ENCODE measurements around the gene SH3TC1.

Gene SH3TC1

DNA sequence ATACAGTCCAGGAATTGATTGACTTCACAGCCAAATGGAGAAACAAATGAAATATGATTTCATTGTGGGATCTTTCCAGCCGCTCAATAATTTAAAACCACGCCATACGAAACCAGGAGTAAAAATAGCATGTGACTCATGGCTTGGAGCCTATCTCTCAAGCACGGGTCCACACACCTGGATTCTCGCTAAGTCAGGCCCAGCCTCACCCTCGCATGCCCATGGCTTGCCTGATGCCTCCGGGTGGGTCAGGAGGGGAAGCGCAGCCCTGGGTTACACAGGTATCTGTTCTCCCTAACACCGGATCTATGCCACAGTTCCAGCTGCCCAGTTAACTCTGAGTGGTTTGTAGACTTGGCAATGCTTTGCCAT lies 34.9 kb upstream of the SH3TC1 start:
- DNase-seq (ENCODE audit: low read depth), result no peak

DNA sequence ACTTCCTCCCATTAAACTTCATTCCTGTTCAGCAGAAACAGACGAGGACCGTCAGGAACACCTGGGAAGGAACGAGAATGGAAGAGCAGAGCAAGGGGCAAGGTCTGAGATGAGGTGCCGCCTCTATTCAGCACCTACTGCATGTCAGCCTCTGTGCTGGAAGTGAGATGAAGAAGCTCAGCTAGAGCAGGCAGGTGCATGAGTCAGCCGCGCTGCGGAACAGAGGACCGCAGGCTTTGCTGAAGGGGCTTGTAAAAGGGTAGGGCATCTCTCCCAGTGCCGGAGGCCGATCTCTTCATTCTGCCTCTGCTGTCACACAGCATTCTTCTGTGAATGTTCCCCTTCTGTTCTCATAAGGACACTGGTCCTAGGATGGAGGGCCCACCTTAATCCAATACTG lies 34.4 kb upstream of the SH3TC1 start:
- no peak for DNase-seq (ENCODE audit: low read depth)

DNA sequence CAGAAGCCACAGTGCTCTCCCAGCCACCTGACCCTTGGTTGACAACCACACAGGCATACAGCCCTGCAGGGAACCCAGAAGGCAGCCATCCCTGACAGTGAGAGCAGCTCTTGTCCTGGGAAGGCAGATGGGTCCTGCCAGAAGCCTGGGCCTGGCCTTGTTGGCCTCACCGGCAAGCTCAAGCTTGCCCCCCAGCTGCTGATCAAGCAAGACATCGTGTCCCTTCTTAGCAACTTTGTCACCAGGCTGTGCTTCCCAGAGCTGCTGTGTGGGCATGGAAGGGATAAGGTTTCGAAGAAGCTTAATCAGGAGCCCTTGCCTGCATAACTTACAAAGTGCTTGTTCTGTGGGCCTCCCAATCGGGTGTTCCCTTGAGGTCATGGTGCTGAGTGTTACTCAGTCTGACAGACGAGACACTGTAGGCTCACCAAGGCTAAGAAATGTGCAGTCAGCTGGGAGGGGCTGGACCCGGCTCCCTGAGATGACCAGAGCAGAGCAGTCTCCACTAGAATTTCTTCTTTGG lies 33.7 kb upstream of the SH3TC1 start:
- DNase-seq (ENCODE audit: low read depth), result no peak

DNA sequence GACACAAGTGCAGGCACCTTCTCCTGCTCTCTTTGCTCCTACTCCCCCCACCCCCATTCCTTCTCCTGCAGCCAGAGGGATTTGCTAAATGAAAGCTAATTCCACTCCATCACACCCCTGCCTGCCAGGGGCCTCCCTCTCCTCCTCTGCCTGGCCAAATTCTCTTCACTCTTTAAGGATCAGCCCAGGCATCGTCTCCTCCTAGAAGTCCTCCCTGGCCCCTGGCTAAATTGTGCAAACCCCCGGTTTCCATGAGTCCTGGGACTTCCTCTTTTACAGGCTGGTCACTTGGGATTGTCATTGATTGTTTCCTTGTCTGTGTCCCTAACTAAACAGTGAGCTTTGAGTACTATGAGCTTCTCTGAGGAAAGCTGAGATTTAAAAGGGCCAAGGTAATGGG lies 31.8 kb upstream of the SH3TC1 start:
- DNase-seq (ENCODE audit: low read depth), result no peak

DNA sequence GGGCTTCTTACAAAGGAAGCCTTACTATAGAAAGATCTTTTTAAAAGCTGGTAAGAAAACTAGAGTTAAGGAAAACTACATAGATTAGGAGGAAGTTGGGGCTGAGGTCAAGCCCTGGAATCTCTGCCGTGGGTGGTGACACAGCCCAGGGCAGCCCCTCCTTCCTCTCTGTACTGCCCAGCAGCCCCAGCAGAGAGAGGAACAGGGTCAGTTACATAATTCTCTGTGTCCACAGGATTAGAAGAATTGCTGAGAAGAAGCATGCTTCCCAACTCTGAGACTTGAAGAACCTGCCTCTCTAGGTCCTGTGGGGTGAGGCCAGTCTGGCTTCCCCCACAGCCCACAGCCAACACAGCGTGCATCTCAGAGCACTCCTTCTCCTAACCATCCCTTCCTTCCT lies 31.3 kb upstream of the SH3TC1 start:
- DNase-seq (ENCODE audit: low read depth), result peak; percentile 40

DNA sequence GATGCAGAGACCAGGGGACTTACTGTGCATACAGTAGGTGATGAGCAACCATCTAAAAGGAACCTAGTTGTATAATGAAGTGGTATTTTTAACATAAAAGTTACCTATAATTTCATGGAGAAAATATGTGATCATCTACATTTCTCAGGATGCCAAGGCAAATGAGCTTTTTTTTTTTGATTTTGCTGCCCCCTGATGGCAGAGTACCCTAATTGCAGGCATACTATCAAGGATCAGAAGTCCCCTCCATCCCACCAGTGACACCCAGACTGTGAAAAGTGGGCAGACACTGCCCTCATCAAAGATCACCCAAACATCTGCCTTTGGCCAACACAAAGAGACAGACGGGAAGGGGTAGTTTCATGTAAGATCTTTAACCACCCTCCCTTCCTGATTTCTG lies 30.9 kb upstream of the SH3TC1 start:
- DNase-seq (ENCODE audit: low read depth), result no peak

DNA sequence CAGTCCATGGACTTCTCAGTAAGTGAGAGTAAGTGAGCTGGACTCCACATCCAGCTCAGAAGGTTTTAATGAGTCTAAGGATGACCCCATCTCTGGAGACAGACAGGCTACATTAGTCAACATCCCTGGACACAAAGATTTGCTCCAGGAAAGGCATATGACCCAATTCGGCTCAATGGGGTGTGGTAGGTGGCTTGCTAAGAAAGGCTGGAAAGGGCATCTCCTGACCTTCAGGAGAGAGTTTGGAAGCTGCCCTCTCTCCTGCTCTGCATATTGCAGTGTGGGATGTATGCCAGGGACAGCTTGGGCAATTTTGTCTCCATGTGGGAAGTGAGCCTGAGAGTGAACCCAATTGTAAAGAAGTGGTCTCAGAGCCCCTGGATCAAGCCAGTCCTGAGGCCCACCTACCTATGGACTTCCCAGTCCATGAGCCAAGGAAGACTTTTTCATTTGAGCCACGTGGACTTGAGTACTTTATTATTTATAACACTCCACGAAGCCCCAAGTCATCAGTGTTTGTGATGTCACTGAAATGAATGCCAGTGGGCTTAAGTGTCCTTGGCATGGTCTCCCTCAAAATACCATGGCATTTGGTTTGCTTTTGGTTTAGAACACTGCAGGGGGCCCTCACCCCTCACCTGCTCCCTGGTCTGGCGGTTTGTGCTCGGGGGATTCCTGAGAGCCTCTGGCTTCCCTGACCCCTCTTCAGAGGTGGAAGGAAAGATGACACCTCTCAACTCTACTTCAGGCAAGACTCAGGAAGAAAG lies 30.1 kb upstream of the SH3TC1 start:
- DNase-seq (ENCODE audit: low read depth), result no peak

DNA sequence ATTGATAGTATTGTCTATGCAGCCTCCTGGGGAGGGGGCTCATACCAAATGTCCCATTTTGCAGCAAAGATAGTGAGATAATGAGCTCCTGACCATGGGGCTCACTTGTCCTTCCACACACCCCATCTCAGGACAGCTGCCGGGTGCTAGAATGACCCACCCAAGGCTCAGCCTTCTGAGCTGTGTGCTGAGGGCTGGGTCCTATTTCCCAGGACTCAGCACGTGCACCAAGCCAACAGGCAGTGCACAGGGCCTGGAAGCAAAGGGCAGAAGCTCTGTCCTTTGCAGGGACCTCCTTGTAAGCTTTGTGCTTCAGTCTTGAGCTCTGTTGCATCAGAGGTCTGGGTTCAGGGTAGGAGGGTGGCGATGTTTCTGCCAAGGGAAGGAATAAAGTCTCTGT lies 29.3 kb upstream of the SH3TC1 start:
- no peak for DNase-seq (ENCODE audit: low read depth)

DNA sequence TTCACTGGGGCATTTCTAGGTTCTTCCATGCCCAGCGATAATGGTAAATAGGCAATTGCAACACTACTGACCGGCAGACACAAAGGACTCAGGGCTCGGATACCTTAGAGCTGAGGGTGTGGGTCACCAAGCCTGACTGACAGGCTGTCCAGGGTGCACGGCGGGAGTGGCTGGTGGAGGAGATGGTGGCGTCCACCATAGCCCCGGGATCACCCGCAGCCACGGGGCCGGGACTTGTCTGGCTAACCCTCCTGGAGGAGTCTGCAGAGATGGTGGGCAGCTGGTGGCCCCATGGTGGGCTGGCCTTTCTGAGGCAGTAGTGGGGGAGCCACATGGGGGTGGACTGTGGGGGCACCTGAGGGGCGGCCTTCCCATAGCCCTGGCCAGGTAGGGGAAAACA lies 28.7 kb upstream of the SH3TC1 start:
- DNase-seq (ENCODE audit: low read depth), result no peak

DNA sequence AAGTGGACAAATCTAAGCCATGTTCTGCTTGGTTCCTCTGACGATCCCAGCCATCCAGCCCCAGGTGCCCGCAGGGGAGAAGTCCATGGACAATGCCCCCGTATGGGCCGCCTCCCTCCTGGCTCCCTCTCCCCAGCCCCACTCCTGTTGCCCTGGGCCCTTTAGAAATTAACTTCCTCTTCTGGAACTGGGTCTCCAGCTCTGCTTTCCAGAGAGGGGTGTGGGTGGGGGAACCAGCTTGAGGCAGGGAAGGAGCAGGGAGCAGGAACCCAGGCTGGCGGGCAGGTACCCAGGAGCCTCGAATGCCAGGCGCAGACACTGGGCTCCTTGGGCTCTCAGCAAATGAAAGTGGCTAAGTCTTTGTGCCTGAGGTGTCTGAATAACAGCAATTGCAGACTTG lies 27.8 kb upstream of the SH3TC1 start:
- DNase-seq (ENCODE audit: low read depth), result no peak

DNA sequence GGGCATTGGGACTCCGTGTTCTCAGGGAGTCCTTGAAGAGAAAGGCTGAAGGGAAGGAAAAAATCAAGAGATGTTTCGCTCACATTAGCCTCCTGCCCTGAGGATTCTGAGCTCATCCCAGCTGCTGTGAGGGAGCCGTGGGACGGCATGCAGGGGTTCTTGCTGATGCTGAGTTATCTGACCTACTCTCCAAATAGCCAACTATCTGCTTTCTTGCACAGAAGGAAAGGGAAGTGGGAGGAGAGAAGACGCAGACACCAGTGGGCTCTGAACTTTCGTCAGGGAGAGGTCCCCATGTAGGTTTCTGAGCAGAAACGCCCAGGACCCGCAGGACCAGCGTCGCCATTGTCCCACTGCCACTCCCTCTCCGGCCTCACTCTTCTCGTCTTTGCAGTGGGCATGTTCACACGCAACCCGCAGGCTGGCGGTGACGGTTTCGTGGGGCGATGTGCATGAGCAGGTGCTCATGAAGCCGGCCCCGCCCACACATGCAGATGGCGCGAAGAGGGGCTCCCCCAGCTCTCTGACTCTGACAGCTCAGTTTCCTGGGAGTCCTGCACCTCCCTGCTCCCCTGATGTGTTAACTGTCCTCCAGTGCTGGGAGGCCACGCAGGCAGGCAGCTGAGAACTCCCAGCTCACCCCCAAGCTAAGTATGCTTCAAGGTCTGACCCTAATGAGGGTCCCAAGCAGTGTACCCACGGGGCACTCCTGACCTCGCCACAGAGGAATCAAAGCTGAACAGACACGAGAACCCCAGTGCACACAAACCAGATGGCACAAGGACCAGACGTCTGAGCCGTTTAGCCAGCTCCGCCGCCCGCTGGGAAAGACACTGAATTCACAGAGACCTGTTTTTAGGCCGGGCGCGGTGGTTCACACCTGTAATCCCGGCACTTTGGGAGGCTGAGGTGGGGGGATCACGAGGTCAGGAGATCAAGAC lies 26.8 kb upstream of the SH3TC1 start:
- DNase-seq (ENCODE audit: low read depth), result no peak

DNA sequence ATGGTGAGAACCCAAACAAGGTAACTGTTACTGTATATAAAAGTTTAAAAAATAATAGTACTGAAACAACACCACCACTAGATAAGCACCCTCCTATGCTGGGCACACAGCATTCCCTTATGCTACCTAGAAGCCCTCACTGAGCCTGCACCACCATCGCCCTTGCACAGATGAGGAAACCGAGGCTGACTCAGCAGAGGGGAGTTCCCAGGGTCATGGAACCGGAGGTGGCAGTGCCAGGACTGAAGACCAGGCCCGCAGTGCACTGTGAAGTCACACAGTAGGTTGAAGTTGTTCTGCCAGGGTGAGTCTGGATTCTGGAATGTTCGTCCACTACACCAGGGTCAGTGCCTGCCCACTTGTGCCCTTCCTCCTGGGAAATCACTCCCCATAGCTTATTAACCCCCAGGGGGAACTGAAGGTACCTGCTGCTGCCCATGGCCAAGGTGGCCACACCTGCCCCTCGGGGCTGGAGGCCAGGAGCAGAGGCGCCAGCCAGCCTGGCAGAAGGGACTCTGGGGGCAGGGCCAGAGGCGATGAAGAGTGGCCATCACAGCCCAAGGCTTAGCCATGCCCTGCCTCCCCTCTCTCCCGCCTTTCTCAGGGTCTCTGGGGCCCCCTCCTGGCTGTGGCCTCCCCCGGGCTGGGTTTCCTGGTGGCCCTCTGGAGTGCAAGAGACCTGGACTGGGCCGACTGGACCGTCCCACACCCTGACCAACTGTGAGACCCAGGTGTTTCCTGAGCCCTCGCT lies 25.4 kb upstream of the SH3TC1 start:
- DNase-seq (ENCODE audit: low read depth), result peak; percentile 21

DNA sequence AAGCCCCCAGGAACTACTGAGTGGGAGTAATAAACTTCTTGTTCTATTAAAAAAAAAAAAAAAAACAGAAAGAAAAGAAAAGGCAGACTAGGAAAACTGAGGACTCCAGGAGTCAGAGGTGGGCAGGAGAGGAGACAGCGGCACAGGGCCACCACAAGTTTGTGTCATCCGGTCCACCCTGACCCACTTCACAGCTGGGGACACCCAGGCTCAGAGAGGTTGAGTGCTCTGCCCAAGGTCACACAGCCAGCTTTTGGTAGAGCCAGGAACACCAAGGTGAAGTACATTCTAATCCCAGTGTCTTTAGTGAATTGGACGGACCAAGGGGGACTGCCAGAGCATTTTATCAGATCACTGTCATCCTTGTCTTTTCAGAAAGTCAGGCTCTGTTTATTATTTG lies 24.1 kb upstream of the SH3TC1 start:
- no peak for DNase-seq (ENCODE audit: low read depth)

DNA sequence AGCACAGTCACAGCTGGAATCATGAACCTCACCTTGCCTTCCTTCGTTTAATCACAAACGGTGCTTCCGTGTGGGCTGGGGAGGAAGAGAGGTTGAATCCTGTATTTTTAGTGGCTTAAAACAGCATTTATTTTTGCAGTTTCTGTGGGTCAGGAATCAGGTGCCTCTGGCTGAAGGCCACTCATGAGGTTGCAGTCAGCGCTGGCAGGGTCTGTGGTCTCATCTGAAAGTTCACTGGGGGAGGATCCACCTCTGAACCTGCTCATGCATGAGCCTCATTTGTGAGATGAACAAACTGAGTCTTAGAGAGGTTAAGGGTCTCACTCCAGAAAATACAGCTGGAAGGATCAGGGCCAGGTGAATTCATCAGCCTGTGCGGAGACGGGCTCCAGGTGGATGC lies 23.4 kb upstream of the SH3TC1 start:
- no peak for DNase-seq (ENCODE audit: low read depth)

DNA sequence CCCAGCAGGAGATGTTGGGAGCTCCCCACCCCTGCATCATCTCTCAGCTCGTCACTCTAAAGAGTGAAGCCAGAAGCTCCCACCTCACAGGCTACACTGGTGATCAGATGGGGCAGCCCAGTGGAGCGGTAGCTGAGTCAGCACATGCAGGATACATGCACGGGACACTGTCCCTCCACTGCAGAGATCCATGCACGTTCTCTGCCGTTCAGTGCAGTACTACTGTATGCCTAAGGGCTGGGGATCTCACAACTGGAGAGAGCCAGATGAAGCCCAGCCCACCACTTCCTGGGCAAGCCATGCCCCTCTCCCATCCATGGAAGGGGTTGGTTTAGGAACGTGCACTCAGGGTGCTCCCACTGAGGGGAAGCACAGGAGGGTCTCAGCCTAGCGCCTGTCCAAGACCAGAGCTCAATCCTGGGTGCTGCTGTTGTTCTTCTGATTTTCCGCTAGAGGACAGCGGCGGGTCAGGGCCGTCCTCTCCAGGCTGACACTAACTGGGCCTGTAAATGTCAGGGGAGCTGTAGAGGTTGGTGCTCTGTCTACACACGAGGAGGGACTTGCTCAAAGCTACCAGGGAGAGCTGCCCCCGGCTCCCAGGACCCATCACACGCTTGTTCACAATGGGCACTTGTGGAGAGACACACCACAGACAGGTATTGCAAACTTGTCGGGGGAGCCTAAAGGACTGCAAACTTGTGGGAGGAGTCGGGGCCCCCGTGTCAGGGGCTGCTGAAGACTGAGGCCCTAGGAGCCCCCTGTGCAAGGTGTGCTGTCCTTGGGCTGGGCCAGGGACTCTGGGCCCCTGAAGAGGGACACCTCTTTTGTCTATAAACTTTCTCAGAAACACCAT lies 22.3 kb upstream of the SH3TC1 start:
- peak; percentile 62 for DNase-seq (ENCODE audit: low read depth)

DNA sequence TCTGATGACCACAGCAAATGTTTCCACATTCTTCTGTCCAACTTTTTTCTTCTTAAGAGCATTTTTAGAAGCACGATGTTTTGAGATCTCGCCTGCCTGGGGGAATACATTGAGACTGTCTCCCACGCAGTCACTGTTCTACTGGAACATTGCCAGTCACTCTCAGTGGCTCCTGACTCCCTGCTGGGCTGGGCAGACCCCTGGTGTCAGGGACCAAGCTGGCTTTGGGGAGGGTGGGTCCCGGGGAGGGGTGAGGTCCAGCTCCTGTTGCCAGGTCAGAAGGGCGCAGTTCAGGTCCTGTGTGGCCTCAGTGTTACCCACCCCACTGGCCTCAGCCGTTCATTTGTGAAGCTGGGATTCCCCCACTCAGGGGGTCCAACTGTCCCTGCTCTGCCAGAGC lies 21.5 kb upstream of the SH3TC1 start:
- no peak for DNase-seq (ENCODE audit: low read depth)

DNA sequence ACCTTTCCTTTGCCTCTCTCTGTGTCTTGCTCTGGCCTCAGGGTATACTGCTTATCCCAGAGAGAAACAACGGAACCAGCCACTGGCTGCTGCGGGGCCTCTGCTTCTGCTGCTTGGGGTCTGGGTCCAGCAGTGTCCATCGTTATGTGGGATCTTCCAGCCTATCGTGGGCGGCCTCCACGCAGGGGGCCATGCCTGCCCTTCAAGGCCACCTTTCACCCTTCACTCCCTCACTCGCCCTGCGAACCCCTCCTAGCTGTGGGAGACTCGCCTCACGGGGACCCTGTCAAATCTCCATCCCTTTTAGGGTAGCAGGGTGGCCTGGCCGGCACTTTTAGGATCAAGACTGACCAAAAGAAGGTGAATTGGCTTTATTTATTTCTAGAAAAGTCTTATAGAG lies 21.1 kb upstream of the SH3TC1 start:
- no peak for DNase-seq (ENCODE audit: low read depth)

DNA sequence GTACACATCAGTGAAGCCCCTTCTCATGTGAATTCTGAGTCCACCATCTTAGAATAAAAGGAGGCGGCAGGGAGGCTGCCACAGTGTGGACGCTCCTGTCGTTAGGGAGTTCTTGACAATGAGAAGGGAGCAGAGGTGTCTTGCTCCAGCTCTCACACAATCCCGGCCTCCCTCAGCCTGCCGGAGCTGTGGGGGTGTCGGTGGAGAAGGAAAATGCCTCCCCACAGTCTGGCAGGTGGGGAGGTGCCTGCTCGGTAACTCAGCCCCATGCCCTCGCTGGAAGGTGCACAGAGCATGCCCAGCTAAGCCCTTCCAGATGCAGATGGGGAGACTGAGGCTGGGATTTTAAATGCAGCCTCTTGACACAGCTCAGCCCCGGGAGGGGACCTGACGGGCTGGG lies 20.0 kb upstream of the SH3TC1 start:
- DNase-seq (ENCODE audit: low read depth), result no peak

DNA sequence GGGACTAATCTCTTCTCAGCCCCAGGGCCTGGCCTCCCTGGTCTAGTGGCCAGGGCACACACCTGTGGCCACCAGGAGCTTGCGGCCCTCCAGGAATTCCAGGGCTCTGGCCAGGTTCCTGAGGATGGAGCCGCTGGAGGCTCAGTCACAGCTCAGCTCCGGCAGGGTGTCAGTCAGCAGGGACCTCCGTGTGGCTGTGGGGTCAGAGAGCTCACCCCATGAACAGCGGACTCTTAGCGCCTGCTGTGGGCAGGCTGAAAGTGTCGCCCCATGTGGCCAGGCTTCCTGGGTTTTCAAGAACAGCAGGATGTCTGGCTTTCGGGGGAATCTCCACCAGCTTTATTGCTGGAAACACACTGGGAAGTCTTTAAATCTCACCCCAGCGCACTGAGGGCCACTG lies 19.3 kb upstream of the SH3TC1 start:
- no peak for DNase-seq (ENCODE audit: low read depth)

DNA sequence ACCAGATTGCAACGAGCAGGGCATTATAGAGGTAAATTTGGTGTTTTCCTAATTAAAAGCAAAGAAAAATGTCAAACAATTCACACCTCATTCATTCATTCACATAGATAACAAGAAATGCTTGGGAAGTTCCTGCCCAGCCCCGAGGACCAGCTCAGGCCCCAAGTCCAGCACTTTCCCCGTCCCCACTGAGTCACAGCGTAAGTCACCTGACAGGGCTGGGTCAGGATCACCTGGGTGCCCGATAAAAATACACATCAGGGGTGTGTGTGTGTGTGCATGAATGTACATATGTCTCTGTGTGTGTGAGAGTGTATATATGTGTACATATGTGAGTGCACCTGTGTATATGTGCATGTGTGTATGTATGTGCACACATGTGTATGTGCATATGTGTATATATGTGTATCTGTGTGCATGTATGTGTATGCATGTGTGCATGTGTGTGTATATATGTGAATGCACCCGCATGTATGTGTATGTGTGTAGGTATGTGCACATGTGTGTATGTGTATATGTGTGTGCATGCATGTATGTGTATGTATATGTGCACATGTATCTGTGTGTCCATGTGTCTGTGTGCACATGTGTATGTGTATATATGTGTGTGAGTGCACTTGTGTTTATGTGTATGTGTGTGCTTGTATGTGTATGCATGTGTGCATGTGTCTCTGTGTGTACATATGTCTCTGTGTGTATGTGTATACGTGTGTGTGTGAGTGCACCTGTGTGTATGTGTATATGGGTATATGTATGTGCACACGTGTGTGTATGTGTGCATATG lies 18.6 kb upstream of the SH3TC1 start:
- no peak for DNase-seq (ENCODE audit: low read depth)

DNA sequence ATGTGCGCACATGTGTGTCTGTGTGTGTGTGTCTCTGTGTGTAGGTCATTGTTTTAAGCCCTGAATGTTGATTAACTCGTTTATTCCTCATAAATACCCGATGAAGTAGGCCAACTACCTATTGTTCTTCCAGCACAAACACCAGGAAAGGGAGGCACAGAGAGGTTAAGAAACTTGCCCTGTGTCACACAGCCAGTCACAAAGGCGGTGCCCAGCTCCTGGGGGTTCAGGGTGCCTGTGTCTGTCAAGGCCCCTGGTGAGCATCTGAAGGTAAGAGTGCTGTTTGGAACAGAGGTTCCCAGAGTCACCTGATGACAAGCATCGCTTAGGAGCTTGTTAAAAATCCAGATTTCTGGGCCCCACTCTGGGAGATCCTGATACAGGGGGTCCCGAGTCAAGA lies 18.0 kb upstream of the SH3TC1 start:
- DNase-seq (ENCODE audit: low read depth), result no peak

Data from amniotic epithelial cell (primary cell).